ENCODE data around the gene LRRK1. TPM values are rescaled to one million over a fixed set of nuclear protein-coding genes. Genes with fewer than 3 reads are reported as not detected.

Gene LRRK1
- total RNA-seq, 1 experiment from 2014 or later: 7.0 TPM

DNA sequence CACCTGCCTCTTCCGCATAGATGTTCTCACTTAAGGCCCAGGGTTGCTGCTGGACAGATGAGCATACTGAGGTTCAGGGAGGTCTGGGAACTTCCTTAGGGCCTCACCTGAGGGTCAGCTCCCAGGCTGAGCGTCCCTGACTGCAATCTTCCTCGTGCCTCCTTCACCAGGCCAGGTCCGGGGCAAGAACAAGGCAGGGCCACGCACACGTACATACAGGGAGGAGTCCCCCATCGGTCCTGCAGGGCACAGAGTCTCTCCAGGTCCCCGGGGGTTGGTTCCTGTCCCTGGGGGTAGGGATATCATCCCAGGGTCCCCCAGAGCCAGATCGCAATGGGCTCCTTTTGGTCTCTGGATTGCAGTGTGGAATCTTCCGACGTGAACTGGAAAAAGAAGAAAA, 130.1 kb downstream of the LRRK1 start:
- CTCF ChIA-PET: no interaction called here
- intact Hi-C loops (cut with micrococcal nuclease): no loop called here

DNA sequence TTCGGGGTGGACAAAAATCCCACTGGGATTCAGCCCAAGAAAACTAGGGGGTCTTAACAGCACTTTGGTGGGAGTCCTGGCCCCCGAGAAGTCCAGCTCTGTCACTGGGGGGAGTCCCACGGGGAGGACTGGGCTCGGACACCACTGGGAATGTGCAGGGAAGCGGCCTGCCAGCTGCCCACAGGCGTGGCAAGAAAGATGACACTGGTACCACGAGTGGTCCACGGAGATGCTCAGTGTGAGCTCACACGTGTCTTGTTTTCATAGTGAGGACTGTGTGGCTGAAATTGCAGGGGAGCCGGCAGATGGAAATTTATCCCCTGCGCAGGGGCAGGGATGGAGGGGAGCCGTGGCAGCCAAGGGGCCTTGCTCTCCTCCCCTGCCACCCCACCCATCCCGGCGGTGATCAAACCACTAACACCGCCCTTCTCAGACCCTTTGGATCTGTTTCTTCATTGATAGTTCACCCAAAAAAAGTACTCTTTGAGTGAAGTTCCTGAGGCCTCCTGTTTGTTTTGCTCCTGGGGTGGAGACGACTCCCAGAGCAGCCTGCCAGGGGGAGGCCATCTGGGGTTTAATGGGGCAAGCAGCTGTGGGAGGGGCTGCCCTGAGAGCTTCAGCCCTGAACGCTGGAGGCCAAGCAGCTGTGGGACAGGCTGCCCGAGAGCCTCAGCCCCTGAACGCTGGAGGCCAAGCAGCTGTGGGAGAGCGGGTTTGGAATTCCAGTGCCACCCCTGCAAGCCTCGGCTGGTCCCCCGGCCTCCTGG, 130.9 kb downstream of the LRRK1 start:
- Histone ChIP-seq H4K20me1 (ENCODE audit: low read length) (no peaks in the 10 kb centered on the region), H3K27me3 (ENCODE audit: low read length) (no peaks in the 10 kb centered on the region), H3F3A (ENCODE audit: low read length, unreplicated experiment) (no peaks in the 10 kb centered on the region), H3K4me1 (ENCODE audit: insufficient read depth, low read length) (no peaks in the 10 kb centered on the region), H3K27ac (ENCODE audit: low read length) (no peak overlapping the region), H3K4me2 (ENCODE audit: low read length) (no peak overlapping the region), H3K36me3 (ENCODE audit: low read depth, low read length) (no peaks in the 10 kb centered on the region), H3K9me2 (replicated peaks; ENCODE audit: low read length) (no peaks in the 10 kb centered on the region), H3K4me3 (ENCODE audit: low read length) (no peak overlapping the region), H2AFZ (ENCODE audit: low read length) (no peak overlapping the region), H3K79me2 (ENCODE audit: low read length) (no peaks in the 10 kb centered on the region), H3K9ac (ENCODE audit: low read length) (no peak overlapping the region), H3K9me3 (ENCODE audit: low read length) (no peaks in the 10 kb centered on the region)
- ChIA-PET POLR2A (ENCODE audit: unreplicated experiment) (no interaction called here), CTCF (no interaction called here)
- no TSS peak for BruUV-seq (replicated peaks)
- ATAC-seq (no peak), DNase-seq (no peak)
- TF ChIP-seq EZH2 (IDR thresholded peaks at IDR 0.05; ENCODE audit: low read length, unreplicated experiment) (no peak), EZH2phosphoT487 (IDR thresholded peaks at IDR 0.05; ENCODE audit: borderline replicate concordance, low read length) (no peak)
- TF ChIP-seq, protein P1, sequence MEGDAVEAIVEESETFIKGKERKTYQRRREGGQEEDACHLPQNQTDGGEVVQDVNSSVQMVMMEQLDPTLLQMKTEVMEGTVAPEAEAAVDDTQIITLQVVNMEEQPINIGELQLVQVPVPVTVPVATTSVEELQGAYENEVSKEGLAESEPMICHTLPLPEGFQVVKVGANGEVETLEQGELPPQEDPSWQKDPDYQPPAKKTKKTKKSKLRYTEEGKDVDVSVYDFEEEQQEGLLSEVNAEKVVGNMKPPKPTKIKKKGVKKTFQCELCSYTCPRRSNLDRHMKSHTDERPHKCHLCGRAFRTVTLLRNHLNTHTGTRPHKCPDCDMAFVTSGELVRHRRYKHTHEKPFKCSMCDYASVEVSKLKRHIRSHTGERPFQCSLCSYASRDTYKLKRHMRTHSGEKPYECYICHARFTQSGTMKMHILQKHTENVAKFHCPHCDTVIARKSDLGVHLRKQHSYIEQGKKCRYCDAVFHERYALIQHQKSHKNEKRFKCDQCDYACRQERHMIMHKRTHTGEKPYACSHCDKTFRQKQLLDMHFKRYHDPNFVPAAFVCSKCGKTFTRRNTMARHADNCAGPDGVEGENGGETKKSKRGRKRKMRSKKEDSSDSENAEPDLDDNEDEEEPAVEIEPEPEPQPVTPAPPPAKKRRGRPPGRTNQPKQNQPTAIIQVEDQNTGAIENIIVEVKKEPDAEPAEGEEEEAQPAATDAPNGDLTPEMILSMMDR (conservative IDR thresholded peaks at IDR 0.05; ENCODE audit: low read depth, low read length): no peak
- intact Hi-C loops (cut with micrococcal nuclease): no loop called here

More for the DNA sequence above, 130.1 kb downstream of the LRRK1 start:
- BruUV-seq (replicated peaks): no TSS peak
- H3K4me2 ChIP-seq (ENCODE audit: low read length): no peak overlapping the region
- TF ChIP-seq EZH2 (IDR thresholded peaks at IDR 0.05; ENCODE audit: low read length, unreplicated experiment): no peak
- TF ChIP-seq EZH2phosphoT487 (IDR thresholded peaks at IDR 0.05; ENCODE audit: borderline replicate concordance, low read length): no peak
- TF ChIP-seq, protein P1 (conservative IDR thresholded peaks at IDR 0.05; ENCODE audit: low read depth, low read length): no peak
- POLR2A ChIA-PET (ENCODE audit: unreplicated experiment): no interaction called here
- H3K4me3 ChIP-seq (ENCODE audit: low read length): no peak overlapping the region
- ATAC-seq: no peak
- H3K79me2 ChIP-seq (ENCODE audit: low read length): no peaks in the 10 kb centered on the region
- no peak overlapping the region for H3K9ac ChIP-seq (ENCODE audit: low read length)
- H3F3A ChIP-seq (ENCODE audit: low read length, unreplicated experiment): no peaks in the 10 kb centered on the region
- no peaks in the 10 kb centered on the region for H3K9me2 ChIP-seq (replicated peaks; ENCODE audit: low read length)
- H3K9me3 ChIP-seq (ENCODE audit: low read length): no peaks in the 10 kb centered on the region
- no peaks in the 10 kb centered on the region for H4K20me1 ChIP-seq (ENCODE audit: low read length)
- no peak overlapping the region for H3K27ac ChIP-seq (ENCODE audit: low read length)
- H3K4me1 ChIP-seq (ENCODE audit: insufficient read depth, low read length): no peaks in the 10 kb centered on the region
- H3K36me3 ChIP-seq (ENCODE audit: low read depth, low read length): no peaks in the 10 kb centered on the region
- no peaks in the 10 kb centered on the region for H3K27me3 ChIP-seq (ENCODE audit: low read length)
- H2AFZ ChIP-seq (ENCODE audit: low read length): no peak overlapping the region
- DNase-seq: no peak

DNA sequence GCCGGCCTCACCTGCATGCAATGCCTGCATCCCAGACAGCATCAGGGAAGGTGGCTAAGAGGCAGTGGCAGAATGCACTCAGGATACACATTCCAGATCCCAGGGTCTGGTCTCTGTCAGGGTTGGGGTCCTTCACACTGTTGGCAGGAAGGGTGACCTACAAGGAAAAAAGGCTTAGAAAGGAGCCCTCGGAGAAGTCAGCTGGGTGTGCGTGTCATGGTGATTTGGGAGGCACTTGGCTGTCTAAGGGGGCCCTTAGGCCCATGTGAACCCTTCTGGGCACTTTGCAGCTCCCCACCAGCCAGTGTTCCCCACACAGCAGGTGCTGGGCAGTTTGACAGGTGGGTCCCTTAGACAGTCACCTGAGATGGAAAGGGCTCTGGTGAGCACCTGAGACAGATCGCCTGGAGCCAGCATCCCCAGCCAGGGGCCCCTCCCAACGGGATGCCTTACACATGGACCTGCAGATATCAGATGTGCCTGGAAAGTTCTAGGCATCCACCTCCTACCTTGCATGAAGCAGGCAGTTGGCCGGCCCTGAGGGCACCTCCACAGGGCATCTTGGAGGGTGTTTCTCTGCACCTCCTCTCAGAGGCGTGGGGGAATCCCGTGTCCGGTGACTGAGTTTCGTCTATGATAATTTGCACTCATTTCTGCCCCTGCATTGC, 131.6 kb downstream of the LRRK1 start:
- no peaks in the 10 kb centered on the region for H3F3A ChIP-seq (ENCODE audit: low read length, unreplicated experiment)
- ChIA-PET POLR2A (ENCODE audit: unreplicated experiment) (no interaction called here), CTCF (no interaction called here)
- H3K79me2 ChIP-seq (ENCODE audit: low read length): no peaks in the 10 kb centered on the region
- H4K20me1 ChIP-seq (ENCODE audit: low read length): no peaks in the 10 kb centered on the region
- no peaks in the 10 kb centered on the region for H3K9me2 ChIP-seq (replicated peaks; ENCODE audit: low read length)
- ATAC-seq: no peak
- TF ChIP-seq, protein P1 (conservative IDR thresholded peaks at IDR 0.05; ENCODE audit: low read depth, low read length): no peak
- TF ChIP-seq EZH2 (IDR thresholded peaks at IDR 0.05; ENCODE audit: low read length, unreplicated experiment) (no peak), EZH2phosphoT487 (IDR thresholded peaks at IDR 0.05; ENCODE audit: borderline replicate concordance, low read length) (no peak)
- no peaks in the 10 kb centered on the region for H3K4me1 ChIP-seq (ENCODE audit: insufficient read depth, low read length)
- BruUV-seq (replicated peaks): no TSS peak
- no peaks in the 10 kb centered on the region for H3K36me3 ChIP-seq (ENCODE audit: low read depth, low read length)
- H3K9ac ChIP-seq (ENCODE audit: low read length): no peak overlapping the region
- no peaks in the 10 kb centered on the region for H3K9me3 ChIP-seq (ENCODE audit: low read length)
- H3K27ac ChIP-seq (ENCODE audit: low read length): no peak overlapping the region
- no peak overlapping the region for H3K4me3 ChIP-seq (ENCODE audit: low read length)
- intact Hi-C loops (cut with micrococcal nuclease): no loop called here
- no peaks in the 10 kb centered on the region for H3K27me3 ChIP-seq (ENCODE audit: low read length)
- no peak for DNase-seq
- no peak overlapping the region for H2AFZ ChIP-seq (ENCODE audit: low read length)
- H3K4me2 ChIP-seq (ENCODE audit: low read length): no peak overlapping the region
